ENCODE measurements around the gene FAM98C.

GRCh38 chr19:38430931-38431330, 28.0 kb downstream of the FAM98C start:
- TF ChIP-seq, protein P1, sequence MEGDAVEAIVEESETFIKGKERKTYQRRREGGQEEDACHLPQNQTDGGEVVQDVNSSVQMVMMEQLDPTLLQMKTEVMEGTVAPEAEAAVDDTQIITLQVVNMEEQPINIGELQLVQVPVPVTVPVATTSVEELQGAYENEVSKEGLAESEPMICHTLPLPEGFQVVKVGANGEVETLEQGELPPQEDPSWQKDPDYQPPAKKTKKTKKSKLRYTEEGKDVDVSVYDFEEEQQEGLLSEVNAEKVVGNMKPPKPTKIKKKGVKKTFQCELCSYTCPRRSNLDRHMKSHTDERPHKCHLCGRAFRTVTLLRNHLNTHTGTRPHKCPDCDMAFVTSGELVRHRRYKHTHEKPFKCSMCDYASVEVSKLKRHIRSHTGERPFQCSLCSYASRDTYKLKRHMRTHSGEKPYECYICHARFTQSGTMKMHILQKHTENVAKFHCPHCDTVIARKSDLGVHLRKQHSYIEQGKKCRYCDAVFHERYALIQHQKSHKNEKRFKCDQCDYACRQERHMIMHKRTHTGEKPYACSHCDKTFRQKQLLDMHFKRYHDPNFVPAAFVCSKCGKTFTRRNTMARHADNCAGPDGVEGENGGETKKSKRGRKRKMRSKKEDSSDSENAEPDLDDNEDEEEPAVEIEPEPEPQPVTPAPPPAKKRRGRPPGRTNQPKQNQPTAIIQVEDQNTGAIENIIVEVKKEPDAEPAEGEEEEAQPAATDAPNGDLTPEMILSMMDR (IDR thresholded peaks at IDR 0.05): no peak
- no peak for TF ChIP-seq POLR2A (IDR thresholded peaks at IDR 0.05)

Measured in right lobe of liver (tissue), 4 donors.